H1 (cell line): Measurements from ENCODE around the gene FBXL5. TPM values are rescaled to one million over a fixed set of nuclear protein-coding genes. Genes with fewer than 3 reads are reported as not detected.

ENCODE experiments used
- CTCF ChIA-PET: fragments of 300-600 bp; sonication (Branson Sonifier 250); formaldehyde crosslinking; loops from one replicate; lab custom pipeline; 2021; ENCODE audit not compliant: partially characterized antibody; lab: Charles Lee
- POLR2A ChIA-PET: fragments of 300-600 bp; sonication (Branson Sonifier 250); formaldehyde crosslinking; loops from one replicate; lab custom pipeline; 2021; ENCODE audit warnings: inconsistent platforms; ENCODE audit not compliant: partially characterized antibody; lab: Charles Lee
- DNase-seq, 2 experiments: peaks; one replicate each; pipeline versions ENCODE4 v3.0.0 to v3.0.0-alpha.2; 2010 to 2022; ENCODE audit warnings: low spot score in 2 of 2, low read depth in 1 of 2, mixed read lengths in 1 of 2
- FAIRE-seq: peaks from 2 replicates; lab custom pipeline; 2011; peaks lifted over from hg19 to GRCh38; lab: Jason Lieb, UNC
- H2AFZ ChIP-seq: 2 replicates; pipeline ENCODE4 v1.8.1; 2012; ENCODE audit warnings: low read length, inconsistent platforms
- H2AK5ac ChIP-seq: 2 replicates; pipeline ENCODE4 v1.6.1; 2013; ENCODE audit warnings: low read depth, low read length
- H2BK120ac ChIP-seq: replicated peaks from 2 replicates; pipeline ENCODE3; 2013; ENCODE audit warnings: low read depth, low read length, inconsistent platforms
- H2BK12ac ChIP-seq: 2 replicates; pipeline ENCODE4 v1.6.1; 2013; ENCODE audit warnings: low read depth, low read length
- H2BK15ac ChIP-seq: 2 replicates; pipeline ENCODE4 v1.6.1; 2013; ENCODE audit warnings: low read length
- H2BK20ac ChIP-seq: 2 replicates; pipeline ENCODE4 v1.6.1; 2013; ENCODE audit warnings: low read length
- H2BK5ac ChIP-seq: 2 replicates; pipeline ENCODE4 v1.6.1; 2013; ENCODE audit warnings: low read depth, low read length
- H3K14ac ChIP-seq: 2 replicates; pipeline ENCODE4 v1.6.1; 2013; ENCODE audit warnings: inconsistent platforms; ENCODE audit not compliant: insufficient read length
- H3K18ac ChIP-seq: 2 replicates; pipeline ENCODE4 v1.6.1; 2013; ENCODE audit warnings: low read length; ENCODE audit errors: extremely low read depth
- H3K23ac ChIP-seq: 2 replicates; pipeline ENCODE4 v1.6.1; 2013; ENCODE audit warnings: inconsistent platforms; ENCODE audit not compliant: insufficient read length
- H3K23me2 ChIP-seq: 2 replicates; pipeline ENCODE4 v1.6.1; 2013; ENCODE audit warnings: low read depth, low read length
- H3K27ac ChIP-seq: 2 replicates; pipeline ENCODE4 v1.6.1; 2011; ENCODE audit warnings: low read depth, low read length, inconsistent platforms
- H3K27me3 ChIP-seq, 4 experiments: replicated peaks in 1 of 4; 1 replicate in 1 of 4; 2 replicates in 3 of 4; pipeline versions ENCODE4 v1.6.1 to v1.8.1; 2011 to 2013; ENCODE audit warnings: low read length in 3 of 4, mild to moderate bottlenecking in 3 of 4, inconsistent platforms in 2 of 4, mixed read lengths in 2 of 4, moderate library complexity in 1 of 4; ENCODE audit not compliant: control insufficient read depth in 3 of 4, insufficient read depth in 3 of 4; ENCODE audit errors: extremely low read depth in 1 of 4
- H3K36me3 ChIP-seq, 4 experiments: 2 replicates each; pipeline versions ENCODE4 v1.6.1 to v1.8.1; 2011 to 2013; ENCODE audit warnings: mild to moderate bottlenecking in 4 of 4, low read length in 3 of 4, moderate library complexity in 2 of 4, control low read depth in 1 of 4, inconsistent platforms in 1 of 4; ENCODE audit not compliant: insufficient read depth in 4 of 4, control insufficient read depth in 2 of 4
- H3K4ac ChIP-seq: replicated peaks from 2 replicates; pipeline ENCODE3; 2013; ENCODE audit warnings: low read length, low read depth, mixed read lengths, inconsistent platforms; ENCODE audit not compliant: insufficient read length
- H3K4me1 ChIP-seq, 4 experiments: replicated peaks in 1 of 4; 1 replicate in 1 of 4; 2 replicates in 3 of 4; pipeline versions ENCODE4 v1.6.1 to v1.8.1; 2011 to 2013; ENCODE audit warnings: low read length in 3 of 4, inconsistent platforms in 2 of 4, mixed read lengths in 1 of 4; ENCODE audit not compliant: insufficient read depth in 4 of 4, control insufficient read depth in 3 of 4
- H3K4me2 ChIP-seq, 2 experiments: 2 replicates each; pipeline versions ENCODE4 v1.6.1 to v1.8.1; 2011 to 2013; ENCODE audit warnings: low read depth in 2 of 2, low read length in 2 of 2, control low read depth in 1 of 2, inconsistent platforms in 1 of 2, mild to moderate bottlenecking in 1 of 2; ENCODE audit not compliant: insufficient read depth in 1 of 2
- H3K4me3 ChIP-seq, 4 experiments: fragments of 200-600, 300-600 bp in 1 of 4; sonication (generic), shearing (Covaris generic), sonication (Bioruptor Twin) in 1 of 4; 2 replicates each; pipeline versions ENCODE4 v1.5.1 to v1.8.1; 2011 to 2016; ENCODE audit warnings: low read length in 4 of 4, low read depth in 3 of 4, control low read depth in 2 of 4, inconsistent platforms in 2 of 4, mild to moderate bottlenecking in 2 of 4, mixed read lengths in 1 of 4, moderate library complexity in 1 of 4; ENCODE audit not compliant: insufficient read depth in 2 of 4; ENCODE audit errors: extremely low read depth in 1 of 4
- H3K56ac ChIP-seq: replicated peaks from 2 replicates; pipeline ENCODE3; 2013; ENCODE audit warnings: low read depth, mild to moderate bottlenecking, mixed read lengths, low read length, inconsistent platforms; ENCODE audit not compliant: insufficient read length
- H3K79me1 ChIP-seq: 2 replicates; pipeline ENCODE4 v1.6.1; 2013; ENCODE audit warnings: low read depth, low read length, control low read depth
- H3K79me2 ChIP-seq, 2 experiments: 2 replicates each; pipeline versions ENCODE4 v1.6.1 to v1.8.1; 2012 to 2013; ENCODE audit warnings: low read length in 2 of 2, mild to moderate bottlenecking in 2 of 2, inconsistent platforms in 1 of 2; ENCODE audit not compliant: insufficient read depth in 2 of 2, control insufficient read depth in 1 of 2
- H3K9ac ChIP-seq, 4 experiments: replicated peaks in 1 of 4; 1 replicate in 1 of 4; 2 replicates in 3 of 4; pipeline versions ENCODE4 v1.6.1 to v1.8.1; 2011 to 2013; ENCODE audit warnings: low read depth in 3 of 4, low read length in 3 of 4, control low read depth in 2 of 4, mild to moderate bottlenecking in 2 of 4, moderate library complexity in 2 of 4, inconsistent platforms in 1 of 4; ENCODE audit errors: extremely low read depth in 1 of 4
- H3K9me3 ChIP-seq, 2 experiments: 2 replicates each; pipeline versions ENCODE4 v1.6.1 to v1.8.1; 2012 to 2013; ENCODE audit warnings: mild to moderate bottlenecking in 2 of 2, moderate library complexity in 2 of 2, control low read depth in 1 of 2, inconsistent platforms in 1 of 2, low read depth in 1 of 2, low read length in 1 of 2, mixed read lengths in 1 of 2; ENCODE audit not compliant: insufficient read depth in 2 of 2
- H4K20me1 ChIP-seq, 2 experiments: replicated peaks in 1 of 2; 2 replicates each; pipeline versions ENCODE3 to v1.8.1; 2011 to 2013; ENCODE audit warnings: inconsistent platforms in 2 of 2, low read length in 2 of 2, mild to moderate bottlenecking in 1 of 2; ENCODE audit not compliant: insufficient read depth in 2 of 2, control insufficient read depth in 1 of 2
- H4K5ac ChIP-seq: 2 replicates; pipeline ENCODE4 v1.6.1; 2013; ENCODE audit warnings: low read length, low read depth, mixed read lengths, inconsistent platforms; ENCODE audit not compliant: insufficient read length
- H4K8ac ChIP-seq: 2 replicates; pipeline ENCODE4 v1.8.0; 2013; ENCODE audit warnings: mild to moderate bottlenecking, moderate library complexity, low read length, inconsistent platforms; ENCODE audit not compliant: insufficient read depth; ENCODE audit errors: extremely low read depth
- H4K91ac ChIP-seq: replicated peaks from 2 replicates; pipeline ENCODE3; 2013; ENCODE audit warnings: low read length, mixed read lengths, inconsistent platforms; ENCODE audit not compliant: insufficient read length
- CHD2 ChIP-seq: IDR thresholded peaks from 2 replicates; pipeline ENCODE4 v1.6.1; 2012; ENCODE audit warnings: low read length, improper control_type of control experiment
- HDAC6 ChIP-seq: IDR thresholded peaks from one replicate; pipeline ENCODE4 v1.7.1; 2012; ENCODE audit warnings: low read depth, mild to moderate bottlenecking, inconsistent platforms, low read length, moderate library complexity
- JUND ChIP-seq: IDR thresholded peaks from 2 replicates; pipeline ENCODE4 v1.6.1; 2011; ENCODE audit warnings: mild to moderate bottlenecking, improper control_type of control experiment, low read length
- MAX ChIP-seq: IDR thresholded peaks from 2 replicates; pipeline ENCODE4 v1.6.1; 2012; ENCODE audit warnings: inconsistent platforms
- NANOG ChIP-seq: IDR thresholded peaks from 2 replicates; pipeline ENCODE4 v1.6.1; 2011; ENCODE audit warnings: low read length, low read depth, mild to moderate bottlenecking, inconsistent platforms; ENCODE audit not compliant: insufficient read depth, poor library complexity, severe bottlenecking
- SP4 ChIP-seq: IDR thresholded peaks from 2 replicates; pipeline ENCODE4 v1.6.1; 2012; ENCODE audit warnings: low read length, inconsistent platforms
- WGBS, 2 experiments: shearing (Covaris generic) in 1 of 2; methylation state at CpG; one replicate each; pipeline versions ENCODE4 v1.1.6 to v1.1.7; 2013 to 2015; ENCODE audit warnings: low lambda C conversion rate in 2 of 2, mixed read lengths in 2 of 2, inconsistent platforms in 1 of 2, low coverage in 1 of 2, missing lambda C conversion rate in 1 of 2; ENCODE audit not compliant: insufficient replicate concordance in 2 of 2, insufficient coverage in 1 of 2, insufficient read length in 1 of 2; ENCODE audit errors: extremely low coverage in 1 of 2, missing lambda C conversion rate in 1 of 2; 5-methylcytosine and 5-hydroxymethylcytosine counted together
- polyA plus RNA-seq, 7 experiments: library from polyadenylated mRNA; depleted of rRNA in 3 of 7; stranded (reverse) in 5 of 7; unstranded in 2 of 7; fragments of >200 nt in 5 of 7; fragments of 200-250 nt in 2 of 7; gene quantifications; 1 replicate in 5 of 7; 2 replicates in 1 of 7; 4 replicates in 1 of 7; pipeline versions ENCODE4 v1.2.1 to v1.2.3, GENCODE V29; 2011 to 2013; ENCODE audit warnings: missing spikeins in 2 of 7, mixed read lengths in 2 of 7
- total RNA-seq: library from RNA; stranded (reverse); fragmentation: NEBNext Ultra II Directional; extraction: Animal tissue kit (Norgen Biotek cat#: 25700); gene quantifications from 2 replicates; pipeline ENCODE4 v1.2.1, GENCODE V29; 2021

FBXL5 gene
- total and polyA plus RNA-seq, 2 of the 8 experiments (the other 6 are each of a cell fraction or from before 2014, with no cell fraction given) = 34.6 to 62.7 TPM

- Histone ChIP-seq H4K20me1 (no peaks in the 10 kb centered on the region), H3K27me3 (no peaks in the 10 kb centered on the region), H3K9ac (no peak overlapping the region), H3K79me1 (no peaks in the 10 kb centered on the region), H3K79me2 (no peaks in the 10 kb centered on the region), H4K91ac (no peak overlapping the region), H4K8ac (no peak overlapping the region), H3K36me3 (peaks cover 0 to 3% (median 0%) of the 10 kb centered on the region in 4 experiments; a peak in 2 of 8 replicates), H4K5ac (no peak overlapping the region), H3K4me1 (no peaks in the 10 kb centered on the region; a peak in 1 of 7 replicates), H2AFZ (no peak overlapping the region), H3K27ac (no peak overlapping the region), H2BK5ac (no peak overlapping the region), H2BK120ac (no peak overlapping the region), H2BK15ac (no peak overlapping the region), H2BK12ac (no peak overlapping the region), H2AK5ac (no peak overlapping the region), H3K4me2 (no peak overlapping the region), H3K23me2 (no peaks in the 10 kb centered on the region), H3K18ac (no peak overlapping the region), H2BK20ac (no peak overlapping the region), H3K23ac (no peak overlapping the region), H3K4me3 (no peak overlapping the region), H3K56ac (no peak overlapping the region), H3K14ac (no peak overlapping the region), H3K4ac (no peak overlapping the region), H3K9me3 (no peaks in the 10 kb centered on the region)
- CTCF ChIA-PET = no interaction called here
- FAIRE-seq (no peak), DNase-seq (no peak)
- TF ChIP-seq SP4 = no peak
- TF ChIP-seq NANOG = no peak
- no peak for TF ChIP-seq MAX
- TF ChIP-seq HDAC6 = no peak
- TF ChIP-seq CHD2 = no peak
- TF ChIP-seq JUND = no peak
- POLR2A ChIA-PET = no interaction called here
- WGBS, 2 experiments = 87% methylated on average over 4 of the region's 4 CpGs; no CpG with 5 or more reads in 1 of the 2 experiments
Measured at GRCh38 chr4:15556511-15557092, 98.6 kb downstream of the FBXL5 start.
